ENCODE data around the gene NYAP2.

GRCh38 chr2:225678792-225679191, 279.3 kb downstream of the NYAP2 start:
- no peak for TF ChIP-seq CTCF (conservative IDR thresholded peaks at IDR 0.05; ENCODE audit: low read depth, low read length)
- TF ChIP-seq EZH2 (IDR thresholded peaks at IDR 0.05; ENCODE audit: borderline replicate concordance, low read depth, low read length, poor library complexity, severe bottlenecking) = no peak

Measured in A673 (cell line).